Activated CD4-positive, alpha-beta T cell treated with anti-CD3 and anti-CD28 coated beads for 4 hours (primary cell): ENCODE data around the gene MSI1.
"Not testable (repeated sequence)": the region's sequence is repeated elsewhere in the genome, so short reads cannot be mapped to it uniquely, and the experiment has no call there.

Experiments used
- DNase-seq, 2 donors: peaks; one replicate each; pipeline ENCODE4 v3.0.0-alpha.2; 2020

The MSI1 gene

GRCh38 chr12:120353556-120354317 is 15.2 kb downstream of the MSI1 start:
- DNase-seq, result no peak

- DNase-seq, result no peak
Observed at GRCh38 chr12:120353136-120353535, 15.8 kb downstream of the MSI1 start.

DNA sequence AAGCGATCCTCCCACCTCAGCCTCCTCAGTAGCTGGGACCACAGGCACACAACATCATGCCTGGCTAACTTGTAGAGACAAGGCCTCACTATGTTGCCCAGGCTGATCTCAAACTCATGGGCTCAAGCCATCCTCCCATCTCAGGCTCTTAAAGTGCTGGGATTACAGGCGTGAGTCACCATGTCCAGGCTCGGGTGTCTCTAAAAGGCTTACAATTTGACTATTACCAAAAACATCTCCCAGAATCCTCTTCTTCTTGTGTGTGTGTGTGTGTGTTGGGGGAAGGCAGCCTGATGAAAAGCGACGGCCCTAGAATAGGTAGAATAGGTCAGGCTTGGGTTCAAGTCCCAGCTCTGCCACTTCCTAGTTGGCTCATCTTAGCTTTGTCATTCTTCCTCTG is 16.8 kb downstream of the MSI1 start:
- no peak for DNase-seq

DNA sequence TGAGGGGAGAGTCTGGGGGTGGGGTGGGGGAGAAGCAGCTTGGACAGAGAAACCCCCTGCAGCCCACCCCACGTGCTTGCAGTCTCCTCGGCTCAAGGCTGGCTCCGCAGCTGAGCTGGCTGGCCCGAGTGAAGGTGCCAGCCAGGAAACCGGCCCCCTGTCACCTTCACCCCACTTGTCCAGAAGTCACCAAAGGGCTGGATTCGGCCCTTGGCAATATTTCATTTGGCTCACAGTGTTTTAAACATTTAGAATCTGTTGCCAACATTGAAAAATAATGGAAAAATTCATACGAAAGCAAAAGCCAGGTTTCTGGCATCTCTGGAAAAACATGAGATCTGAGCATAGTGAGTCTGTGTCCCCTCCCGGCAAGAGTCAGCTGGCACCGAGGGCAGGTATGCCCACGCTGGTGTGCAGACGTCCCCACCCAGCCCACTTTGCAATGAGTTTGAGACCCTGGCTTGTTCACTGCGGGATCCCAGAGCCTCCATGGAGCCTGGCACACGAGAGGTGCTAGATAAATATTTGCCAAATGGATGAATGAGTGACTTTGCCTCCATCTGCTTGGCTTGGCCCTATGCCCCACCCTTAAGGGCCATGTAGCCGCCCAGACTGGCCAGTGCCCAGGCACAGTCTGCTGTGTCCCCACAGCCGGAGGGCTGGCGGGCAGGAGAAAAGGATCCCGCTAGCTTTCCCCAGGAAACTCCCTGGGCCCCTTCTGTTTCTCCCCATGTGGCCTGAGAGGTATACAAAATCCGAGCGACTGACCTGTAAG is 18.2 kb downstream of the MSI1 start:
- DNase-seq, result no peak

GRCh38 chr12:120347766-120348165 is 21.2 kb downstream of the MSI1 start:
- DNase-seq, result no peak

GRCh38 chr12:120346681-120347080 is 22.3 kb downstream of the MSI1 start:
- no peak for DNase-seq

DNA sequence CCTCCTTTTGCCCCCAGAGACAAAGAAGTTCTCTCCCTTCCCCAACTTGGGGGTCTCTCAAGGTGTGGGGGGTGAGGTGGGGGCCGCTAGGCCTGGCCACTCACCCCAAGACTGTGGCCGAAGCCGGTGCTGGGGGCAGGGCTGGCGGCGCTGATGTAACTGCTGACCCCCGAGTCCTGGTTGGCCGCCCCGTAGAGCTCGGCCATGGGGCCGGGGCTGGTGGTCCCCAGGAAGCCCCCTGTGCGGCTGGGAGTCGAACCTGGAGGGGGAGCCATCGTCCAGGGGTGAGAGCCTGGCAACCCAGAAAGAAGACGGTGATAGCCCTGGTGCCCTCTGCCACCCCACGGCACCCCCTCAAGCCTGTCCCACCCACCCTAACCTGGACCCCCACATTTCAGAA is 22.9 kb downstream of the MSI1 start:
- DNase-seq, result no peak

- no peak for DNase-seq
Observed at GRCh38 chr12:120343692-120344091, 25.3 kb downstream of the MSI1 start.

- no peak for DNase-seq
Observed at GRCh38 chr12:120343039-120343537, 25.9 kb downstream of the MSI1 start.

- no peak for DNase-seq
Observed at GRCh38 chr12:120342175-120343038, 26.6 kb downstream of the MSI1 start.

DNA sequence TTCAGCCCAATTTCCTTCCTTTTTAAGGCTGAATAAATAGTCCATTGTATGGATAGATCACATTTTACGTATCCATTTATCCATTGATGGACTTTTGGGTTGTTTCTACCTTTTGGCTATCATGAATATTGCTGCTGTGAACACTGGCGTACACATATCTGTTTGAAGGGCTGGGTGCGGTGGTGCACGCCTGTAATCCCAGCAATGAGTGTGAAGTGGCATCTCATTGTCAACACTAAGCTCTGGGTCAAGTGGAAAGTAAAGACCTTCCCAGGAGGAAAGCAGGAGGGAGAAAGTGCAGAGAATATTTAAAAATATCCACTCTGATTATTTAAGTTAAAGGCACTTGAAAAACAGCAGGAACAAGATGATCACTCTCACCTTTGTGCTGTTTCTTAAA is 29.7 kb downstream of the MSI1 start:
- DNase-seq, result no peak

DNA sequence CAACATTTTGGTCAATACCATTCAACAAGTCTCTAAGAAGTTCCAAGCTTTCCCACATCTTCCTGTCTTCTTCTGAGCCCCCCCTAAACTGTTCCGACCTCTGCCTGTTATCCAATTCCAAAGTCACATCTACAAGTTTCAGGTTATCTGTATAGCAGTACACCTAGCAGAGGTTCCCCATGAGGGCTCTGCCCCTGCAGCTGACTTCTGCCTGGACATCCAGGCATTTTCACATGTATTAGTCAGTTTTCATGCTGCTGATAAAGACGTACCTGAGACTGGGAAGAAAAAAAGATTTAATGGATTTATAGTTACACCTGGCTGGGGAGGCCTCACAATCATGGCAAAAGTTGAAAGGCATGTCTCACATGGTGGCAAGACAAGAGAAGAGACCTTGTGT is 31.2 kb downstream of the MSI1 start:
- no peak for DNase-seq

GRCh38 chr12:120336392-120336791 is 32.6 kb downstream of the MSI1 start:
- DNase-seq, result not testable (repeated sequence)

DNA sequence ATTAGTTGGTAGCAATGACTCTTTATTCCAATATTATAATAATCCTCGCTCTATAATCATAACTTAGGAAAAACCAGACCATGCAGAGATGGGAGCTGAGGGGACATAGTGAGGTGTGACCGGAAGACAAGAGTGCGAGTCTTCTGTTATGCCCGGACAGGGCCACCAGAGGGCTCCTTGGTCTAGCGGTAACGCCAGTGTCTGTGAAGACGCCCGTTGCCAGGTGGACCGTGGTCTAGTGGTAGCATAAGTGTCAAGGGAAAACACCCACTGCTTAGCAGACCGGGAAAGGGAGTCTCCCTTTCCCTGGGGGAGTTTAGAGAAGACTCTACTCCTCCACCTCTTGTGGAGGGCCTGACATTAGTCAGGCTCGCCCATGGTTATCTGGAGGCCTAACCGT is 33.5 kb downstream of the MSI1 start:
- peak in 1 of 2 donors; percentile 3 for DNase-seq

- no peak for DNase-seq
Observed at GRCh38 chr12:120332523-120332922, 36.4 kb downstream of the MSI1 start.

DNA sequence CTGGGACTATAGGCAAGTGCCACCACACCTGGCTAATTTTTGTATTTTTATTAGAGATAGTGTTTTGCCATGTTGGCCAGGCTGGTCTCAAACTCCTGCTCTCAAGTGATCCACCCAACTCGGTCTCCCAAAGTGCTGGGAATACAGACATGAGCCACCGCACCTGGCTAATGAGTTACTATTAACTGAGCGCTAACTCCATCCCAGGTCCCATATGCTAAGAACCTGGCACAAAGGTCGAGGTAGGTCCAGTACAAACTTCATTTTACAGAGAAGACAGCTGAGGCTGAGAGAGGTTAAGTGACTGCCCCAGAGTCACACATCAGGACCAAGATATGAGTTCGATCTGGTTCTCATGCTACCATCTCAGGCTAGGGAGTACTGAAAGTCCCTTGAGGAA is 36.9 kb downstream of the MSI1 start:
- no peak for DNase-seq

GRCh38 chr12:120331390-120331789 is 37.6 kb downstream of the MSI1 start:
- DNase-seq, result no peak

DNA sequence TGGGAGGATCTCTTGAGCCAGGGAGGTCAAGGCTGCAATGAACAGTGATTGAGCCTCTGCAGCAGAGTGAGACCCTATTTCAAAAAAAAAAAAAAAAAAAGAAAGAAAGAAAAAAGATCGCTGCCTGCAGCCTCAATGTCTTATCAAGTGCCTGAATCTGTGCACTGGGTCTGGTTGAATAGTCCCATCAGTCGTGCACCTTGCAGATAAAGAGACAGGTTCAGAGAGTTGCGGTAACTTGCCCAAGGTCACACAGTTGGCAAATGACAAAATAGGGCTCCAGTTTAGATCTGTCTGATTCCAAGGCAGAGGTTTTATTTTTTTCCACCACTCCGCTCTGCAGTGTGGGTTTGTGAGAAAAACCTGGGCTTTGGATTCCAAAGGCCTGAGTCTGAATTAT is 40.7 kb downstream of the MSI1 start:
- DNase-seq, result no peak

GRCh38 chr12:120327593-120327992 is 41.4 kb downstream of the MSI1 start, which contains the start of gene PLA2G1B:
PLA2G1B (minus strand) TSS chr12:120327779; CDS start chr12:120327753, 26 bp downstream.
- no peak for DNase-seq

DNA sequence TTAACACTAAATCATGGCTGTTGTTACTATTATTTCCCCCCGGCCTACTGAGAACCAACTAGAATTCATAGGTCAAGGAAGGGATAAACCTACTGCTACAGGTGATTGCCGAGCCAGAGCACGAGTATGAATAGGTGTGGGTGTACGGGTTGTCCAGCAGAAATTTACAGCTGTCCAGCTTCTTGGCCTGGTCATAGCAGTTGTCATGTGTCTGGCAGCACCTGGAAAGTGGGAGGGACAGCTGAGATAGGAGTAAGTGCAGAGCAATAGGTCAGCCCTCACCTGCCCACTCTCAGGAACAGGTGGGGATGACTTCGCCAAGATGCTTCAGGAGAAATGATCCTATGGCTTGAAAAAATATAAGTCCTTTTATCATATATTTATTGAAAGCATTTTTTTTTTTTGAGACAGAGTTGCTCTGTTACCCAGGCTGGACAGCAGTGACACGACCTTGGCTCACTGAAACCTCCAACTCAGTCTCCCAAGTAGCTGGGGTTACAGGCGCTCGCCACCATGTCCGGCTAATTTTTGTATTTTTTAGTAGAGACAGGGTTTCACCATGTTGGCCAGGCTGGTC is 44.0 kb downstream of the MSI1 start:
- no peak for DNase-seq

GRCh38 chr12:120323772-120324171 is 45.2 kb downstream of the MSI1 start:
- no peak for DNase-seq

- no peak for DNase-seq
Observed at GRCh38 chr12:120321382-120322202, 47.4 kb downstream of the MSI1 start.
